Fibroblast of skin of back (primary cell): ENCODE measurements around the gene PJA2. TPM values are rescaled to one million over a fixed set of nuclear protein-coding genes. Genes with fewer than 3 reads are reported as not detected.
"Not testable (repeated sequence)": the region's sequence is repeated elsewhere in the genome, so short reads cannot be mapped to it uniquely, and the experiment has no call there.

Experiments
- DNase-seq: peaks from one replicate; pipeline ENCODE4 v3.0.0-alpha.2; 2013
- polyA plus RNA-seq, 2 experiments: library from polyadenylated mRNA; unstranded; fragments of 120-200 nt; gene quantifications; one replicate each; pipeline ENCODE4 v1.2.1, GENCODE V29; 2013; ENCODE audit not compliant: insufficient read length in 2 of 2

Gene PJA2, protein sequence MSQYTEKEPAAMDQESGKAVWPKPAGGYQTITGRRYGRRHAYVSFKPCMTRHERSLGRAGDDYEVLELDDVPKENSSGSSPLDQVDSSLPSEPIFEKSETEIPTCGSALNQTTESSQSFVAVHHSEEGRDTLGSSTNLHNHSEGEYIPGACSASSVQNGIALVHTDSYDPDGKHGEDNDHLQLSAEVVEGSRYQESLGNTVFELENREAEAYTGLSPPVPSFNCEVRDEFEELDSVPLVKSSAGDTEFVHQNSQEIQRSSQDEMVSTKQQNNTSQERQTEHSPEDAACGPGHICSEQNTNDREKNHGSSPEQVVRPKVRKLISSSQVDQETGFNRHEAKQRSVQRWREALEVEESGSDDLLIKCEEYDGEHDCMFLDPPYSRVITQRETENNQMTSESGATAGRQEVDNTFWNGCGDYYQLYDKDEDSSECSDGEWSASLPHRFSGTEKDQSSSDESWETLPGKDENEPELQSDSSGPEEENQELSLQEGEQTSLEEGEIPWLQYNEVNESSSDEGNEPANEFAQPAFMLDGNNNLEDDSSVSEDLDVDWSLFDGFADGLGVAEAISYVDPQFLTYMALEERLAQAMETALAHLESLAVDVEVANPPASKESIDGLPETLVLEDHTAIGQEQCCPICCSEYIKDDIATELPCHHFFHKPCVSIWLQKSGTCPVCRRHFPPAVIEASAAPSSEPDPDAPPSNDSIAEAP
- polyA plus RNA-seq (2013, experiment 1 of 2; ENCODE audit: insufficient read length) = 74.6 TPM
- polyA plus RNA-seq (2013, experiment 2 of 2; ENCODE audit: insufficient read length) = 119 TPM

DNA sequence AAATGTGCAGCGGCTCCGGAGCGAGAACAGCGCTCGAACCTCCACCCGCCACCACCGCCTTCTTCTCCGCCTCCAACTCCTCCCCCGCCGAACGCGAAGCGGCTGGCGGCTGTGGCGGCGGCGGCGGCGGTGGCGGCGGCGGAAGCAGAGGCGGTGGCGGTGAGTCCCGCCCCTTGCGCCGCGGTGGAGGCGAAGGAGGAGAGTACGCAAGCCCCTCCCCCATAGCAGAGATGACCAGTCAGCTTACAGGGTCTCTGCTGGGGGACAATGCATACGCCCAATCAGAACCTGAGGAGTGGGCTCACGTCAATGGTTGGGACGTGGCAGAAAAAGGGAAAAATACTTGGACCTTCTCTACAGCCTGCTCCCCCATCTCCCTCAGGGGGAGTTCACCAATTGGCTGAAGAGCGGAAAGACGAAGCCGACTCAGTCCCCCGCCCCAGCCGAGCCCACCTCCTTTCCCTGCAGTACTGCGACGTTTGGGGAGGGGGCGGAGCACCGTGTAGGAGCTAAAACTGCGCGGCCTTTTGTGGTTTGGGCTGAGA lies at the start of gene PJA2:
Gene PJA2, minus strand, starts transcription at position 131 of the 545 bp plus-strand sequence. CDS start 26,541 bp downstream, outside the sequence.
- peak; percentile 100 for DNase-seq

DNA sequence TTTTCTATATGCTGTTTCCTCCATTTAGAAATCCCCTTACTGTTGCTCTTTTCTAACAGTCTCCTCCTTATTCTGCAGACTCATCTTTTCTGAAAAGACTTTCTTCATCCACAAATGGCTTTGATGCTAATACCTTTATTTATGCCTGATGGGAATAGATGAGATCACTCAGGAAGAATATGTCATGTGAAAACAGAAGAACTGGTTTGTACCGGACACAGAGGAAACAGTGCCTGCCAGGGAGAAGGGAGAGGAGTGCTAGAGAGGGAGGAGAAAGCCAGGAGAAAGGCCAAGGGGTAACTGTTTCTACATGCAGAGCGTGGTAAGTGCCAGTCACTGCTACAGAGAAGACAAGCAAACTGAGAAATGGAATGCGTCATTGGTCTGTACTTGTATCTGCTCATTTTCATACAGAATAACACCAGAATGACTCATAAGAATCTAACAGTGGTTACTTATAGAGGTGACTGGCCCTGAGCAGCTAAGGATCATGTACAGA lies 45.9 kb upstream of the PJA2 start:
- peak; percentile 92 for DNase-seq

DNA sequence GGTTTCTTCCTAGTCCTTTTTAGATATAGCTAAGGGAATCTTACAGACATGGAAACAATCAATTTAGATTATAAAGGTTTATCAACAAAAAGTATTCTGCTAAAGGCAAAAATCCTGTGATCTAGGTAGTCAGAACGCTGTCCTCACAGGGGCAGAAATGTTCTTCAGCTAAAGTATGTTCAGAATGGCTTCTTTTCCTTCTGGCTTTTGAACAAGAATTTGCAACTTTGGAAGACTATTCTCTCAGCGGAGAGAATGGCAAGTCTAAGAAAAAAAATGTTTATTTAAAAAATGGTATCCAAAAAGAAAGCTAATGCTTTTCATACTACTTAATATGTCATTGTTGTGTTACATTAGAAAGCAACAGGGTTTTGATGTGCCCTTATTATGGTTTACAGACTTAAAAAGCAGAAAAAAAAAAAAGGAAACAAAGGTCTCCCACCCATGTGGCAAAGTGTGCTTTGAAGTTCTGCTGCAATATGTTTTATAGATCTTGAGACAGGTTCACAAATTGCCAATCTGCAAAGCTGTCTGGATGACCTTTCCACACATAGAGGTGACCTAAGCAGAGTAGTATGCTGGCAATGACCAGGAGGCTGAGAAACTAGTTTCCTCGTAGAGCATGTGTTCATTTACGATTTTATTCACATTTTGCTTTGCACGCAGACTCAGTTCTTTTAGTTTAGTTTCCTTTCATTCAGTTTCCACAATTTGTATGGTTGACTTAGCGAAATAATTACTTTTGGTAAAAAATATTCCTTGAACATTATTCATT lies 45.1 kb upstream of the PJA2 start:
- DNase-seq = peak; percentile 23

DNA sequence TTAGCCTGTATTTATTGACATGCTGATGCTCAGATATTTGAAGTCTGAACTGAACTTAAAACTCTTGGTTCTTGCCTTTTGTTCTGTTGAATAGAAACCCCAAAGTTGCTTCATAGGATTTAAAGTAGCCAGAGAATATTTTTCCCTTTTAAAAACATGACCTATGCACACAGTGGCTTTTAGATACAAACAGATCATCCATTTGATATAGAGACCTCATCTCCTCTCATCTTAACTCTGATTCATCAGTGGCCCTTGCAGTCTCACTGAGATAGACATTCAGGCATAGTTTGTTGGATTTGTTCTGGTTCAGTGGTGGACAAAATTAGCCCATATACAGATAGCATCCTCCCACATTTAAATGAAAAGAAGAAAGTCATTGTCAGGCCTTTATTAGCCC lies 43.5 kb upstream of the PJA2 start:
- no peak for DNase-seq

DNA sequence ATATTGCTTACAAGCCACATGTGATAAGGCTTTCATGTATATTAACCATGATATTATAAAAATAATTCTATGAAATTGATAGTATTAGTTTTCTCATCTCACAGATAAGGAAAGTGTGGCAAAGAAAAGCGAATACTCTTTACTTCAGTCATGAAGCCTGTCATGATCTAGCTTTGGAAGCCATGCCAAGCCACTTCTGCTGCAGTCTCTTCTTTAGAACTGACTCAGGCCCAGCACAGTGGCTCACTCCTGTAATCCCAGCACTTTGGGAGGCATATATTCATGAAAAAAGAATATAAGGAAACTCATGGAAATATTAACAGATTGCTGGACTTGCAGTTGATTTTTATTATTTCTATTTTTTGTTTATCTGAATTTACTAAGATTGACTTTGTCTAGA lies 42.9 kb upstream of the PJA2 start:
- no peak for DNase-seq

DNA sequence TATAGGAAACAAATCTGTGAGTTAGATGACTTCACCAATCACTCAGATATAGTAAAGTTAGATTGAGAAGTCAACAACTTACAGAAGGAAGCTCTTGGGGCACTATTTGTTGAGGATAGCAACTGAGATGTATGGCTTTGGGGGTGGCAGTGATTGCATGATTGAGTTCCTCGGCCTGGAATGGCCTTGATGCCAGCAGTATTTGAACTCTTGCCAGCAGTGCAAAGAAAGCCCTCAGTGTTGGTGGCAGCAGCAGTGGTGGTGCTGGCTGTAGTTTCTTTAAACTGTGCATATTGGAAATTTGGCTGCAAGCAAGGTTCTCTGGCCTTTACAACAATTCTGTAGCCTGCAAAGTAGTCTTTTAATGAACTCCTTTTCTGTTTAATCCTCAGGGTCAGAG lies 41.4 kb upstream of the PJA2 start:
- DNase-seq = no peak

DNA sequence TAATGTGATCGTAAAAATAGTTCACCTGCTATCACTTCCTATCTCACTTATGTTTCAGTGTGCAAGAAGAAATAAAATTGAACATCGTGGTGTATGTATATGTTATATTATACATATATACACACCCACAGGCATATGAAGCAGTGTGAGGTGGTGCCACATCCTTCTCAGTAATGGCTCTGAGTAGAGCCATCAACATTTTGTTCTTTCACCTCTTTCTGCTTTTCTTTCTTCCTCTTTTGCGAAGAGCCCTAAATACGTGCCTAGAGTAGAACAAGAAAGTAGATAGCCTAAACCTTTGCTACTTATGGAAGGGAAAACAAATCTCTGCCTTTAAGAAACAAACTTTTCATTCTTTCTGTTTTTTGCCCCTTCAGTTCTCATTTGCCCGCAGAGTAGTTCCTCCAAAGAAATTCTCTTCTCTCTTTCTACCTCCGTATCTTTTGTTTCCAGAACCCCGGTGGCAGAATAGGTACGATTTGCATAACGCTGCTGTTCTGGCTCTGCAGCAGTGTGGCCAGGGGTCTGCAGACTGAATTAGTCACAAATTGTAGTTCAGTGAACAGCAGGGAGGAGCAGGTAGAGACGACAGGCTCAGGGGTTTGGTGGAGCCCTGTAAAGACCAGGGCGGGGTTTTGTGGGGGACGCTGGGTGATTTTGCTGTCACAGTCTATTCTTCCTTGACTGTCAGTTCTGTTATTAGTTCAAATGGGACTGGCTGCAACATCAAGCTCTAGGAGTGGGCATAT lies 40.5 kb upstream of the PJA2 start:
- DNase-seq = no peak

DNA sequence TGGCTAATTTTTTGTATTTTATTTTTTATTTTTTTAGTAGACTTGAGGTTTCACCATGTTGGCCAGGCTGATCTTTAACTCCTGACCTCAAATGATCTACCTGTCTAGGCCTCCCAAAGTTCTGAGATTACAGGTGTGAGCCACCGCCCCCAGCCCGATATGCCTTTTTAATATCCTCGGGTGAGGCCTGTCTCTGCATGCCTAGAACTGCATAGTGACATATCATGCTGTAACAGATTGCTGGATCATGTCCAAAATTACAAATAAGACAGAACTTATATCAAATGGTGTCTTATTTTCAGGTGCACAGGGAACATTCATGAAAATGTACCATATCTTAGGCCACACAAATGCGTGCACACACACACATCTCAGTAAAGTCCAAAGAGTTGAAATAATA lies 39.1 kb upstream of the PJA2 start:
- no peak for DNase-seq

DNA sequence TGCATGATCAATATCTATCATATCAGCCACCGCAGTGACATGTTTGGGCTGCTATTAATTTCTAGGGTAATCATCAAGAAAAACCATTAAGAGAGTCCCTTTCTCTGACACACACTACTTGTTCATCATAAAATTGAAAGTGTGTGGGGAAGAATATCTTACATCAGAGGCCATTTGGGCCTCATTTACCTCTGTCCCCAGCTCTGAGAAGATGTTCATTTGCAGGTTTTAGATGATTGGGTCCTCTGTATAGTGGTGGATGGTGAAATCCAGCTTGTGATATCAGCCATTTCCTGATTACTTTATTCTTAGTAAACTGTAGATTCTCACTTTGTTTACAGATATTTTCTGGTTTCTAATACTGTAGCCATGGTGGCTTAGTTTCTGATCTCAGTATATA lies 29.8 kb upstream of the PJA2 start:
- DNase-seq = no peak

DNA sequence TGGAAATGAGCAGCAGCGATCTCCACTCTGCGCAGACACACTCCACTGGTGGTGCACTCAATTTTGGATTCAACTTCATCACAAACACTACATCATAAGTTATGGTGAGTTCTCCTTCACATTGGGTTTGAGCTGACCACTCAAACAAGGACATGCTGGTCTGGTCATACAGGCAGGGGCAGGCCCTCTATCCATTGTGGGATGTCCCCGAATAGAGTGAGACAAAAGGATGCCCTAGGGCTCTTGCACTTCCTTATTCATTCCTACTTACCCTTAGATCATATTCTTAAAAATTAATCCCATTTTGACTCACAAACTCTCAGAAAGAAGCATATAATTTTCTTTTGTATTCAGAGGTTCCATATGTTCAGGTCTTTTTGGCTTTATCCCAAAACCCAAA lies 16.3 kb upstream of the PJA2 start:
- DNase-seq = no peak

DNA sequence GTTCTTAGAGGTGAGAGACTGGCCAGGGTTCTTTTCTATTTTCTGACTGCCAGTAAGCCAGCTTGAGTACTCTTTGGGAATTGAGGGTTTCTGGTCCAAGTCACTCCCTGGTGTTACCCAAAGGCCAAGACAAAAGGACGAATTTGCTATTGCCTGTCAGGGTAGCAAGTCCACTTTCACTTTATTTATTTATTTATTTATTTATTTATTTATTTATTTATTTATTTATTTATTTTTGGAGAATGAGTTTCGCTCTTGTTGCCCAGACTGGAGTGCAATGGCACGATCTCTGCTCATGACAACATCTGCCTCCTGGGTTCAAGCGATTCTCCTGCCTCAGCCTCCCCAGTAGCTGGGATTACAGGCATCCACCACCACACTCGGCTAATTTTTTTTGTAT lies 15.7 kb upstream of the PJA2 start:
- DNase-seq = not testable (repeated sequence)

DNA sequence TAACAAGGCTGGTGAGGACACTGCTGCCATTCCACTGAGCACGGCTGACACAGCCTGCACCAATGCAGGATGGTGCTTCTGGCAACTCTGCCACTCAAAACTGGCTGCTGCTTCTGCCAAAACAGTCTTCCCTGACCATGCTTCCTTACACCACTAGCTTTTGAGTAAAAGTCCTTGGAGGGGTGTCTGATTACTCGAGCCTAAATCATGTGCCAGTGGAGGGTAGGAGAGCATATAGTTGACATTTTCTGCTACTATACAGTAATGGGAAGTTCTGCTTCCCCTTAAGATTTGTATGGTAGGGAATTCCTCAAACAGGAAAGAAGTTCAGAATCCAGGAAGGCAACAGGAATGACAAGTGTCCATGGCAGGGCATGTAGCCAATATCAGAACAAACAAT lies 12.2 kb upstream of the PJA2 start:
- DNase-seq = no peak

DNA sequence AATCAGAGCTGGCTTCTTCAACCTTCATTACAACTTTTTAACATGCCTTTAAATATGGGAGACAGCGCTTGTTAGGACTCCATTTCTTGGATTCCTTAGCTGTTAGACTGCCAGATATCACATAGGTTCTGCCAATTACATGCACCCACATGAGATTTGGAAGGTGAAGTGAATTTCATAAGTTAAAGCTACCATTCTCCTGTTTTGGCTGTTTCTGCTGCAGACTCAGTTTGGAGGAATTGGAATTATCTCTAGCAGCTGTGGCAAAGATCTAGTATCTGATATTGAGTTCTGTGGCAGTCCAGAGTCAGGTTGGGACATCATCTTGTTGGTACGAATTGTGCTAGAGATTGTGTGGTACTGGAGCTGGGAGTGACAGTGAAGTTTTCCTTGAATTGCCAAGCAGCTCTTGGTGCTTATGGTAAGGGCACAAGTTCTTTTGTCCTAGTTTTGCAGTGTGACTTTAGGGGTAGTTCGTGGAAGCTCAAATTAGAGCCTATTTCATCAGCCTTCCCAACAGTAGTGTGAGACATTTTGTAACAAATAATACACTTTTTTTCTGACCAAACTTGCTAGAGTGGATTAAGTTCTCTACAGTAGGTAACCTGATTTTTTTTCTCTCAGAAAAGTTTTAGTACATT lies 9.1 kb upstream of the PJA2 start:
- no peak for DNase-seq

DNA sequence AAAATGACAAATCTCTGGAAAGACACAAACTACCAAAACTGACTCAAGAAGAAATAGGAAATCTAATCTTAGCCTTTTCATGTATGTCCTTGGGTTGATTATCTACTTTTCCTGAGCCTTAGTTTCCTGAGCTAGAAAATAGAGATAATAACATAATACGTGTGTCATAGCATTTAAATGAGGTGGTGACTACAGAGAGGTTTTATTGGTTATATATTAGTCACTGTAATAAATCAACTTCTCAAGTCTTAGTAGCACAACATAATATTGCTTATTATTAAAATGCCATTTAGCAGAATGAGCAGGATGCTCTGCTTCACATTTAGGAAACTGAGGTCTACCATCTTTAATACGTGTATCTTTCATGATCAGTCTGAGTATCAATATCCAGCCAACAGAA lies 7.1 kb upstream of the PJA2 start:
- no peak for DNase-seq

DNA sequence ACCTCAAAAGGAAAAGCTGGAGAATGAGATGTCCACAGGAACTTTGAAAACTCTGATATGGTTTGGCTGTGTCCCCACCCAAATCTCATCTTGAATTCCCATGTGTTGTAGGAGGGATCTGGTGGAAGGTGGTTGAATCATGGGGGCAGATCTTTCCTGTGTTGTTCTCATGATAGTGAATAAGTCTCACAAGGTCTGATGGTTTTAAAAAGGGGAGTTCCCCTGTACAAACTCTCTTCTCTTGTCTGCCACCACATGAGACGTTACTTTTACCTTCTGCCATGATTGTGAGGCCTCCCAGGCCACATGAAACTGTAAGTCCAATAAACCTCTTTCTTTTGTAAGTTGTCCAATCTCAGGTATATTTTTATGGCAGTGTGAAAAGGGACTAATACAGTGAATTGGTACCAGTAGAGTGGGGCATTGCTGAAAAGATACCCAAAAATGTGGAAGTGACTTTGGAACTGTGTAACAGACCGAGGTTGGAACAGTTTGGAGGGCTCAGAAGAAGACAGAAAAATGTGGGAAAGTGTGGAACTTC lies 4.2 kb upstream of the PJA2 start:
- not testable (repeated sequence) for DNase-seq

DNA sequence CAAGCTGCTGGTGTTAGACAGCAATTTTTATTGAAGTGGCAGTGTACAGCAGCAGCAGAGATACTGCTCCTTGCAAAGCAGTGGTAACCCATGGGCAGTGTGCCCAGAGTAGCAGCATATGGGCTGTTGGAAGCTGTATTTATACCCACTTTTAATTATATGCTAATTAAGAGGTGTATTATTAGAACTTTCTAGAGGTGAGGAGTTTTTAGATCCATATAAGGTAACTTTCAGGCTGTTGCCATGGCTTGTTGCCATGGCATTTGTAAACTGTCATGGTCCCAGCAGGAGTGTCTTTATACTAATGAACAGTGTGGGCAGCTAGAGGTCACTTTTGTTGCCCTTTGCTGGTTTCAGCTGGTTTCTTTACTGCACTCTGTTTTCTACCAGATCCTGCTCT lies 3.7 kb upstream of the PJA2 start:
- DNase-seq = no peak

DNA sequence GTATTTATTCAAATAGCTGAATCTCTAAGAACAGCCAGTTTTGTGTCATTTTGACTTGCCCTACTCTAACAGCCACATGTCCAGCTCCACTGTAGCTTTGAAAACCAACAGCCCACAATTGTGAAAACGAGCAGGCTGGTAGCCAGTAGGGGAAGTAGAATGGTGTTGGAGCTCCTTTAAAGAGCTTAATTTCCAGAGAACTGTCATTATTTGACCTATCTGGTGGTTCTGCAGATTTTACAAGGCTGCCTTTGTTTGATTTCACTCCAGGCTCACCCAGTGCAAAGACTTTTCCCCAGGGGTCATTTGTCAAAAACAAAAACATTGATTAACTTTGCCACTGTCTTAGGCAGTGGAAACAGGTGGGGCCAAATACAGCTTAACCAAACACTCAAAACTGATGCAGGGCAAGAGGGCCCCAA lies 3.2 kb upstream of the PJA2 start:
- DNase-seq = no peak

DNA sequence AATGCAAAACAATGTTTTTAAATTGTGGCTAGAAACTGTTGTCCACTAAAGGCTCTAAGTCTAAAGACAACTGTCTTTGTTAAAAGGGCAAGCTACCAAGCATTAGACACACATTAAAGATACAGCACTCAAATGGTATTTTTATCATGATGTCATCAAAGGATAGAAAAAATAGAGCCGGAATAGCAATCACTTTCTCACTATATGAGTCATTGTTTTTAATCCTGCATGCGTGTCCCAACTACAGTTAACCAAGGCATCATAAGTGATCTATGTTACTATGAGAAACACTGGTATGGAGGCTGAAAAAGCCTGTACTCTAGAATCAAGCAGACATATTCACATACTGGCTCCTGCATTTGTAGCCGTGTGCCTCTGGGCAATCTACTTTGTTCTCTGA lies 1.9 kb upstream of the PJA2 start:
- peak; percentile 96 for DNase-seq

DNA sequence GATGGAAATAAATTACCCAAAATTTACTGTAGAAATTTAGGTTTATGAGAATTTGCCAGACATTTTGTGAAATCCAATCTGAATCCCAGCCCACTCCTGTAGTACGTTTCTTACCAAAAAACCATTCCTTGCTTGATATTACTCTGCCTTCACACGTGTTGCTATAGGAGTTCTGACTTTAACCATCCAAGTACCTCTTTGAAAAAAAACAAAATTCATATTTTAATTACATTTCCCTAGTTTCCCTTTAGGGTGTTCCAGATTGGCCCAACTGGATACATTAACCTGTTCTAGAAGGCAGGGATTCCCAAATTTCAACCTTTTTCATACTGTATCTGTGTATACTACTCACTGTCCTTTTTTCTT lies 1.4 kb upstream of the PJA2 start:
- no peak for DNase-seq

DNA sequence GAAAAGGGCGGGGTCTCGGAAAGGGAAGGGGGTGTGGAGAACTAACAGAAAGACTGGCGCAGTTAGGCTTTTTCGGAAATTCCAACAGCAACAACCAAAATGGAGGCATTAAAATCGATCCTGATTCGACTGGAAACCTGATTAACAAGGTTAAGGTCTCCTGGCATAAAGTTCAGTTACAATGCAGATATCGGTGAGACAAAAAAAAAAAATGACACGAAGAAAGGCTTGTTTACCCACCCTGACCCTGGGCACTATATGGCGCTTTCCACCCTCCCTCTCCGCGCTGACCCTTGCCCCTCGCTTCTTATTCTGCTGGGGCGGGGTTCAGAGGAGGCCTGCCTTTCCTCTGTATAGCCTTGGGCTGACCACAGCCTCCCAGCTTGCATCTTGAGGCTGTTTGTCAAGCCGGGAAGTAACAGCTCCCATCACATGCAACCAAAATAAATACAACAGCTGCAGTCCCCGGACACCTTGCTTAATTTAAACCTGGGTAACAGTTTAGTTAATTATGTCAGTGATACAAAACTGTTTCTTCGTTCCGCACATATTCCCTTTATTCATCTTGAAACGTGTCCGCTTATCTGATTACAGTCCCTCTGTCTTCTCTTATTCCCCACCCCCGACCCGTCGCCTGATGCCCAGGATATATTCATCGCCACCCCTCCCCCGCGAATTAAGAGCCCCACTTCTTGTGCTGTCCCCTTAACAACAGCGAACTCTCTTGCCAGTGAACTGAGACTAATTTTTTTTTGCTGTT lies 795 bp upstream of the PJA2 start:
- DNase-seq = peak; percentile 78
